ENCODE measurements around the gene TPPP2. TPM values are rescaled to one million over a fixed set of nuclear protein-coding genes. Genes with fewer than 3 reads are reported as not detected.

TPPP2 gene
- total and polyA plus RNA-seq, 2 donors (not counting 1 experiment from before 2014, with no cell fraction given): not detected

DNA sequence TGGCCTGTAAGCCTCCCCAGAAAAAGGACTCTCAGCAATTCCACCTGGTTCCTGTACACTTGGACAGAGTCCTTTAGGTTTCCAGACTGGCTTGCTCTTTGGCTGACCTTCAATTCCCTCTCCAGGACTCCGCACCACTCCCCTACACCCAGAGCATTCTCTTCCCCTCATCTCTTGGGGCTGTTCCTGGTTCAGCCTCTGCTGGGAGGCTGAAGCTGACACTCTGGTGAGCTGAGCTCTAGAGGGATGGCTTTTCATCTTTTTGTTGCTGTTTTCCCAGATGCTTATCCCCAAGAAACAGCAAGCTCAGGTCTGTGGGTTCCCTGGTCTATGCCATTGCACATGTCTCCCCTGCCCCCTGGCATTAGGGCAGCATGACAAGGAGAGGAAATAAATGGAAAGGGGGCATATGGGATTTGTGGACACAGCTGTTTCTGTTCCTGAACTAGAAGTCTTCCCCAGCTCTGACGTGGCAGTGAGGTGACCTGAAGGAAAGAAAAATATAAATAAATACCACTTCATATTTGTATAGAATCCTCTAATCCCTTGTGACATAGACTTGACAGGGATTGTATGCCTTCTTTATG is 13.5 kb downstream of the TPPP2 start:
- no peaks in the 10 kb centered on the region for H3K79me2 ChIP-seq (ENCODE audit: control insufficient read depth, insufficient read depth, low read length)
- no peak overlapping the region for H3K9ac ChIP-seq (ENCODE audit: low read length)
- Mint-ChIP-seq H3K9me3 (ENCODE audit: insufficient read depth) (no peaks in the 10 kb centered on the region), H3K27me3 (peaks cover 54% of the 10 kb centered on the region), H3K4me3 (no peak overlapping the region), H3K27ac (no peak overlapping the region), H3K4me1 (no peaks in the 10 kb centered on the region)
- intact Hi-C loops (cut with micrococcal nuclease): no loop called here
- H3K27me3 ChIP-seq (replicated peaks in 1 of 4; ENCODE audit: control extremely low read depth in 1 of 4, control insufficient read depth in 3 of 4, insufficient read depth in 4 of 4, low read length in 3 of 4): peaks cover 0 to 4% (median 0%) of the 10 kb centered on the region in 4 experiments
- no peaks in the 10 kb centered on the region for H3K4me1 ChIP-seq (ENCODE audit: control insufficient read depth in 2 of 2, insufficient read depth in 2 of 2, low read length in 2 of 2)
- H4K20me1 ChIP-seq (ENCODE audit: control insufficient read depth, insufficient read depth, low read length, poor library complexity, severe bottlenecking): no peaks in the 10 kb centered on the region
- no peaks in the 10 kb centered on the region for H3K36me3 ChIP-seq (replicated peaks in 1 of 2; ENCODE audit: control extremely low read depth in 1 of 2, control insufficient read depth in 1 of 2, extremely low read depth in 1 of 2, insufficient read depth in 2 of 2, low read length in 1 of 2)
- DNase-seq (no peak), ATAC-seq (ENCODE audit: low read depth) (no peak)
- TF ChIP-seq, protein P1, sequence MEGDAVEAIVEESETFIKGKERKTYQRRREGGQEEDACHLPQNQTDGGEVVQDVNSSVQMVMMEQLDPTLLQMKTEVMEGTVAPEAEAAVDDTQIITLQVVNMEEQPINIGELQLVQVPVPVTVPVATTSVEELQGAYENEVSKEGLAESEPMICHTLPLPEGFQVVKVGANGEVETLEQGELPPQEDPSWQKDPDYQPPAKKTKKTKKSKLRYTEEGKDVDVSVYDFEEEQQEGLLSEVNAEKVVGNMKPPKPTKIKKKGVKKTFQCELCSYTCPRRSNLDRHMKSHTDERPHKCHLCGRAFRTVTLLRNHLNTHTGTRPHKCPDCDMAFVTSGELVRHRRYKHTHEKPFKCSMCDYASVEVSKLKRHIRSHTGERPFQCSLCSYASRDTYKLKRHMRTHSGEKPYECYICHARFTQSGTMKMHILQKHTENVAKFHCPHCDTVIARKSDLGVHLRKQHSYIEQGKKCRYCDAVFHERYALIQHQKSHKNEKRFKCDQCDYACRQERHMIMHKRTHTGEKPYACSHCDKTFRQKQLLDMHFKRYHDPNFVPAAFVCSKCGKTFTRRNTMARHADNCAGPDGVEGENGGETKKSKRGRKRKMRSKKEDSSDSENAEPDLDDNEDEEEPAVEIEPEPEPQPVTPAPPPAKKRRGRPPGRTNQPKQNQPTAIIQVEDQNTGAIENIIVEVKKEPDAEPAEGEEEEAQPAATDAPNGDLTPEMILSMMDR (IDR thresholded peaks at IDR 0.05): no peak
- TF ChIP-seq EZH2 (IDR thresholded peaks at IDR 0.05; ENCODE audit: borderline replicate concordance, insufficient read depth, low read depth, low read length, poor library complexity, severe bottlenecking): no peak
- ChIA-PET CTCF (interaction anchor here (1.0 to 7.2 kb wide), 4 partner anchors 11 to 61 kb away, joined by 3 to 305 read pairs (median 4); no protein-coding TSS in a partner anchor), POLR2A (no interaction called here)
- no peak overlapping the region for H2AFZ ChIP-seq (ENCODE audit: insufficient read depth, low read depth, low read length, poor library complexity, severe bottlenecking)
- 83% methylated on average over 1 of the region's 2 CpGs for WGBS (ENCODE audit: insufficient coverage)
- no peak overlapping the region for H3K4me2 ChIP-seq (replicated peaks; ENCODE audit: low read depth, low read length, poor library complexity, severe bottlenecking)
- H3K27ac ChIP-seq (ENCODE audit: low read length in 2 of 2): no peak overlapping the region
- no peak overlapping the region for H3K4me3 ChIP-seq (ENCODE audit: control extremely low read depth in 1 of 5, extremely low read depth in 1 of 5, insufficient read depth in 1 of 5, low read depth in 2 of 5, low read length in 4 of 5)
- H3K9me3 ChIP-seq (ENCODE audit: control extremely low read depth in 1 of 3, control insufficient read depth in 2 of 3, insufficient read depth in 1 of 3, low read length in 2 of 3): no peaks in the 10 kb centered on the region

DNA sequence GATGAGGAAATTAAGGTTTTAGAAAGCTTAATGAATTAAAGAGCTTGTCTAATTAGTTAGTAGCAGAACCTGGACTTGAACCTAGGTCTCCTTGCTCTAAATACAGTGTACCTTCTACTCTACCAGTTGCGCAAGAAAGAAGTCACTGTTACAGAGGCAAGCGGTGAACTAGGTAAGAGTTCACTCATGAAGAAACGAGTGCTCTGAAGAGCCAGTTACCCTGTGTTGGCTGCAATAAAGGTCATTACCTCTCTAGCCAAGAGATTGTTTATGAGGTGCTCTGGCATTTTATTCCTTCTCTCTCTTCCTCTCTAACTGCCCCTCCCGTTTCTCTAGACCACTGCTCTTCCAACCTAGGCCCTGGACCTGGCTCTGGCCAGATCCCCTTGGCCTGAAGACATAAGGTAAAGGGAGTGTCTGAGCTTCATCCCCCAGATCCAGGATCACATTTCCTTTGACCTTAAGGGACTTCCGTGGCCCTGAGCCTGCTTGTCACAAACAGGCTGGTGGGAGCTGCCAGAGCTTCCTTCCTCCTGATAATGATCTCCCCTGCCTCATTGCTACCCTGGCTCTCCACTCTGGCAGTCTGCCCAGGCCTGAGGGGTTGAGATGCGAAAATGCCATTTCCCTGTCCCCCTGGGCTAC is 14.1 kb downstream of the TPPP2 start:
- no peak overlapping the region for H3K4me2 ChIP-seq (replicated peaks; ENCODE audit: low read depth, low read length, poor library complexity, severe bottlenecking)

More for the DNA sequence above, 14.1 kb downstream of the TPPP2 start:
- H3K27me3 ChIP-seq (replicated peaks in 1 of 4; ENCODE audit: control extremely low read depth in 1 of 4, control insufficient read depth in 3 of 4, insufficient read depth in 4 of 4, low read length in 3 of 4): peaks cover 0 to 7% (median 0%) of the 10 kb centered on the region in 4 experiments
- no peak overlapping the region for H3K27ac Mint-ChIP-seq
- no peak overlapping the region for H3K27ac ChIP-seq (ENCODE audit: low read length in 2 of 2)
- H3K4me3 ChIP-seq (ENCODE audit: control extremely low read depth in 1 of 5, extremely low read depth in 1 of 5, insufficient read depth in 1 of 5, low read depth in 2 of 5, low read length in 4 of 5): no peak overlapping the region
- ATAC-seq (ENCODE audit: low read depth) (no peak), DNase-seq (no peak)
- H3K4me1 ChIP-seq (ENCODE audit: control insufficient read depth in 2 of 2, insufficient read depth in 2 of 2, low read length in 2 of 2): no peaks in the 10 kb centered on the region
- TF ChIP-seq, protein P1 (IDR thresholded peaks at IDR 0.05): no peak
- TF ChIP-seq EZH2 (IDR thresholded peaks at IDR 0.05; ENCODE audit: borderline replicate concordance, insufficient read depth, low read depth, low read length, poor library complexity, severe bottlenecking): no peak
- no peaks in the 10 kb centered on the region for H3K79me2 ChIP-seq (ENCODE audit: control insufficient read depth, insufficient read depth, low read length)
- H2AFZ ChIP-seq (ENCODE audit: insufficient read depth, low read depth, low read length, poor library complexity, severe bottlenecking): no peak overlapping the region
- no peaks in the 10 kb centered on the region for H3K4me1 Mint-ChIP-seq
- H3K27me3 Mint-ChIP-seq: peaks cover 57% of the 10 kb centered on the region
- intact Hi-C loops (cut with micrococcal nuclease): no loop called here
- POLR2A ChIA-PET: no interaction called here
- H3K9me3 ChIP-seq (ENCODE audit: control extremely low read depth in 1 of 3, control insufficient read depth in 2 of 3, insufficient read depth in 1 of 3, low read length in 2 of 3): no peaks in the 10 kb centered on the region
- H3K36me3 ChIP-seq (replicated peaks in 1 of 2; ENCODE audit: control extremely low read depth in 1 of 2, control insufficient read depth in 1 of 2, extremely low read depth in 1 of 2, insufficient read depth in 2 of 2, low read length in 1 of 2): no peaks in the 10 kb centered on the region
- no peaks in the 10 kb centered on the region for H4K20me1 ChIP-seq (ENCODE audit: control insufficient read depth, insufficient read depth, low read length, poor library complexity, severe bottlenecking)
- H3K9me3 Mint-ChIP-seq (ENCODE audit: insufficient read depth): no peaks in the 10 kb centered on the region
- H3K4me3 Mint-ChIP-seq: no peak overlapping the region
- H3K9ac ChIP-seq (ENCODE audit: low read length): no peak overlapping the region
- CTCF ChIA-PET: interaction anchor here (1.0 to 7.2 kb wide), 4 partner anchors 12 to 61 kb away, joined by 3 to 305 read pairs (median 4); no protein-coding TSS in a partner anchor
- 39% methylated on average over 3 of the region's 6 CpGs for WGBS (ENCODE audit: insufficient coverage)

All from B cell (primary cell).